ENCODE measurements around the gene RRAS. TPM values are rescaled to one million over a fixed set of nuclear protein-coding genes. Genes with fewer than 3 reads are reported as not detected.

Gene RRAS
- total RNA-seq, 2 donors from 2014 or later, result 60.9 to 83.5 TPM

DNA sequence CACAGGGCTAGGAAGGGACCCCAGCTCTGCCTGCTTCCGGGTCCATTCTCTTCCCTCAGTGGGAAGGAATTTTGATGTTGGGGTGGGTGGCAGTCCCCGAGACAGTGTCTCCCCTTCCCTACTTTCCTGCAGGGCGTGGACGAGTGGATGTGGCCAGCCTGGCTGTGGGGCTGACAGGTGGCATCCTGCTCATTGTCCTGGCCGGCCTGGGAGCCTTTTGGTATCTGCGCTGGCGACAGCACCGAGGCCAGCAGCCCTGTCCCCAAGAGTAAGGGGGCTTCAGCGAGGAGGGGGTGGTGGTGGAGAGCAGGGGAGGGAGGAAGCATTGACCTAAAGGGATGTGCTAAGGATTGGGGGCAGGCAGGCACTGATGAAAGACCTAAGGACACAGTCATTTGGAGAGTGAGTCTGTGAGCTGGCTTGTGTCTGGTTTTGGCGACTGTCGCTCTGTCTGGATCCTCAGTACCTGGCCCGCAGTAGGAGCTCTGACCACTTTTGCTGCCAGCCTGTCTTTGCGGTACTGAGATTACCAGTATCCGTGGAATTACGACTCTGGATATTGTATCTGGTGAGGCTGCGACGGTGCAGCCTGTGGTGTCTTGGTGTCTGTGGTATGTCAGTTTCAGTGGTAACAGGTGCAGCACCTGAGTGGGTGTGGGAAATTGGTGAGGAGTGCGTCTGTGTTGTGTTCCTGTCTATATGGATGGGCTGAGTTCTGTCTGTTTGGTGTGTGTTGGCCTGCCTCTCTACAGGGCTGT is 51.4 kb downstream of the RRAS start:
- Histone ChIP-seq H3K27ac (no peak overlapping the region), H3K27me3 (no peaks in the 10 kb centered on the region), H3K4me1 (peaks cover 0 to 27% of the 10 kb centered on the region in 2 donors), H3K36me3 (no peaks in the 10 kb centered on the region), H3K9me3 (no peaks in the 10 kb centered on the region), H3K4me3 (no peak overlapping the region)
- TF ChIP-seq, protein P1, sequence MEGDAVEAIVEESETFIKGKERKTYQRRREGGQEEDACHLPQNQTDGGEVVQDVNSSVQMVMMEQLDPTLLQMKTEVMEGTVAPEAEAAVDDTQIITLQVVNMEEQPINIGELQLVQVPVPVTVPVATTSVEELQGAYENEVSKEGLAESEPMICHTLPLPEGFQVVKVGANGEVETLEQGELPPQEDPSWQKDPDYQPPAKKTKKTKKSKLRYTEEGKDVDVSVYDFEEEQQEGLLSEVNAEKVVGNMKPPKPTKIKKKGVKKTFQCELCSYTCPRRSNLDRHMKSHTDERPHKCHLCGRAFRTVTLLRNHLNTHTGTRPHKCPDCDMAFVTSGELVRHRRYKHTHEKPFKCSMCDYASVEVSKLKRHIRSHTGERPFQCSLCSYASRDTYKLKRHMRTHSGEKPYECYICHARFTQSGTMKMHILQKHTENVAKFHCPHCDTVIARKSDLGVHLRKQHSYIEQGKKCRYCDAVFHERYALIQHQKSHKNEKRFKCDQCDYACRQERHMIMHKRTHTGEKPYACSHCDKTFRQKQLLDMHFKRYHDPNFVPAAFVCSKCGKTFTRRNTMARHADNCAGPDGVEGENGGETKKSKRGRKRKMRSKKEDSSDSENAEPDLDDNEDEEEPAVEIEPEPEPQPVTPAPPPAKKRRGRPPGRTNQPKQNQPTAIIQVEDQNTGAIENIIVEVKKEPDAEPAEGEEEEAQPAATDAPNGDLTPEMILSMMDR (IDR thresholded peaks at IDR 0.05), result no peak
- DNase-seq (ENCODE audit: low spot score), result no peak

DNA sequence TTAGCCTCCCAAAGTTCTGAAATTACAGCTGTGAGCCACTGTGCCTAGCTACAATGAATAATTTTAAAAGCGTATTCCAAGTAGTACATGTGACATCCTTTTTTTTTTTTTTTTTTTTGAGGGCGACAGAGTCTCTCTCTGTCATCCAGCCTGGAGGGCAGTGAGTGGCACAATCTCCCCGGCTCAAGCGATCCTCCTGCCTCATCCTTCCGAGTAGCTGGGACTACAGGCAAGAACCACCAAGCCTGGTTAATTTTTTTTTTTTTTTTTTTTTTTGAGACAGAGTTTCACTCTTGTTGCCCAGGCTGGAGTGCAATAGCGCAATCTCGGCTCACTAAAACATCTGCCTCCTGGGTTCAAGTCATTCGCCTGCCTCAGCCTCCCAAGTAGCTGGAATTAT is 52.7 kb downstream of the RRAS start:
- DNase-seq (ENCODE audit: low spot score), result no peak
- no peaks in the 10 kb centered on the region for H3K36me3 ChIP-seq
- no peaks in the 10 kb centered on the region for H3K9me3 ChIP-seq
- peaks cover 0 to 15% of the 10 kb centered on the region in 2 donors for H3K4me1 ChIP-seq
- H3K4me3 ChIP-seq, result no peak overlapping the region
- H3K27me3 ChIP-seq, result no peaks in the 10 kb centered on the region
- TF ChIP-seq, protein P1 (IDR thresholded peaks at IDR 0.05), result no peak
- no peak overlapping the region for H3K27ac ChIP-seq

Small RNAs within 50 kb of the gene (microRNA-seq; reads per million reads assigned to microRNA genes)
- 0.71 reads per million in 2 donors for gene MIR5088 (ENCODE audit: borderline number of aligned reads in 2 of 2, borderline replicate concordance in 1 of 2)

Other genes starting within 250 kb of the RRAS start
- not detected for gene PTH2, start 216.7 kb downstream of the RRAS start, total RNA-seq
- gene GFY, start 214.8 kb downstream of the RRAS start, total RNA-seq, result not detected
- under 1 TPM; 0.59 to 0.67 TPM for gene SLC17A7, start 198.6 kb downstream of the RRAS start, total RNA-seq
- gene PIH1D1, start 188.3 kb downstream of the RRAS start, total RNA-seq, result 10 to 100 TPM; 55.8 to 61.5 TPM
- 10 to 100 TPM in 1 of 2 donors, 1 to 10 TPM in 1; 9.5 to 18.5 TPM for gene ALDH16A1, start 186.9 kb downstream of the RRAS start, total RNA-seq
- gene FLT3LG, start 165.9 kb downstream of the RRAS start, total RNA-seq, result 1 to 10 TPM; 1.1 to 2.6 TPM
- gene RPL13A, start 152.5 kb downstream of the RRAS start, total RNA-seq, result 1,000 to 10,000 TPM in 1 of 2 donors, 100 to 1,000 TPM in 1; 765 to 1,868 TPM
- gene RPS11, start 143.7 kb downstream of the RRAS start, total RNA-seq, result 1,000 to 10,000 TPM; 1,048 to 2,648 TPM
- 100 to 1,000 TPM in 1 of 2 donors, 10 to 100 TPM in 1; 98.2 to 123 TPM for gene FCGRT, start 127.5 kb downstream of the RRAS start, total RNA-seq
- 10 to 100 TPM; 15.8 to 17.2 TPM for gene RCN3, start 112.1 kb downstream of the RRAS start, total RNA-seq
- 10 to 100 TPM; 39.0 to 62.3 TPM for gene NOSIP, start 59.6 kb downstream of the RRAS start, total RNA-seq
- 1 to 10 TPM in 1 of 2 donors, under 1 TPM in 1; 0.63 to 2.3 TPM for gene PRRG2, start 58.8 kb downstream of the RRAS start, total RNA-seq
- gene PRR12, start 49.0 kb downstream of the RRAS start, total RNA-seq, result 10 to 100 TPM in 1 of 2 donors, 1 to 10 TPM in 1; 6.6 to 13.3 TPM
- gene SCAF1, start 2.1 kb upstream of the RRAS start, total RNA-seq, result 10 to 100 TPM; 14.3 to 22.3 TPM
- gene IRF3, start 25.7 kb upstream of the RRAS start, total RNA-seq, result 10 to 100 TPM; 33.2 to 34.0 TPM
- gene BCL2L12, start 25.8 kb upstream of the RRAS start, total RNA-seq, result 1 to 10 TPM; 5.7 to 6.5 TPM
- gene PRMT1, start 37.1 kb upstream of the RRAS start, total RNA-seq, result 100 to 1,000 TPM; 187 to 192 TPM
- gene ADM5, start 49.5 kb upstream of the RRAS start, total RNA-seq, result under 1 TPM in 1 of 2 donors, not detected in 1; 0.43 TPM
- 1 to 10 TPM; 1.2 to 2.8 TPM for gene CPT1C, start 51.0 kb upstream of the RRAS start, total RNA-seq
- gene TSKS, start 123.2 kb upstream of the RRAS start, total RNA-seq, result under 1 TPM; 0.28 to 0.96 TPM
- 10 to 100 TPM; 72.5 to 97.3 TPM for gene AP2A1, start 126.9 kb upstream of the RRAS start, total RNA-seq
- 10 to 100 TPM; 18.5 to 22.5 TPM for gene FUZ, start 173.1 kb upstream of the RRAS start, total RNA-seq
- 10 to 100 TPM; 31.1 to 54.0 TPM for gene MED25, start 178.1 kb upstream of the RRAS start, total RNA-seq
- 10 to 100 TPM; 64.6 to 81.0 TPM for gene PTOV1, start 211.0 kb upstream of the RRAS start, total RNA-seq
- 10 to 100 TPM; 29.2 to 32.5 TPM for gene PNKP, start 227.4 kb upstream of the RRAS start, total RNA-seq
- 10 to 100 TPM; 20.6 to 25.8 TPM for gene AKT1S1, start 237.2 kb upstream of the RRAS start, total RNA-seq
- gene TBC1D17, start 237.6 kb upstream of the RRAS start, total RNA-seq, result 10 to 100 TPM; 20.4 to 27.5 TPM